SK-N-SH treated with all-trans-retinoic acid at 6 μM for 48 hours (cell line): ENCODE measurements around the gene HSF4.

Experiments used
- ATAC-seq: fragments of 200-7000 bp; cut with Tn5 transposase; 3 replicates; pipeline ENCODE4 v1.9.1; 2020; ENCODE audit warnings: mild to moderate bottlenecking, moderate library complexity
- ARNTL ChIP-seq: fragments of 450-650 bp; formaldehyde crosslinking; IDR thresholded peaks from 2 replicates; pipeline ENCODE4 v1.5.0; 2020; ENCODE audit warnings: low read depth, mild to moderate bottlenecking, moderate library complexity, borderline replicate concordance
- BACH2 ChIP-seq: fragments of 250-450 bp; sonication (Bioruptor Pico); IDR thresholded peaks from 2 replicates; pipeline ENCODE4 v1.9.0; 2021; ENCODE audit warnings: mild to moderate bottlenecking, borderline replicate concordance
- ESRRG ChIP-seq: fragments of 250-450 bp; sonication (Bioruptor Pico); IDR thresholded peaks from 2 replicates; pipeline ENCODE4 v1.6.1; 2021; ENCODE audit warnings: mild to moderate bottlenecking
- ISL1 ChIP-seq: fragments of 250-450 bp; sonication (Bioruptor Pico); IDR thresholded peaks from 2 replicates; pipeline ENCODE4 v2.1.2; 2022; ENCODE audit warnings: mild to moderate bottlenecking, moderate library complexity
- OSR1 ChIP-seq: fragments of 250-450 bp; sonication (Bioruptor Pico); IDR thresholded peaks from 2 replicates; pipeline ENCODE4 v1.8.0; 2022; ENCODE audit warnings: moderate library complexity, mild to moderate bottlenecking, inconsistent platforms
- RARB ChIP-seq: fragments of 250-450 bp; sonication (Bioruptor Pico); IDR thresholded peaks from 2 replicates; pipeline ENCODE4 v1.8.0; 2021; ENCODE audit warnings: mild to moderate bottlenecking, moderate library complexity
- ZC3H10 ChIP-seq: fragments of 250-450 bp; sonication (Bioruptor Pico); IDR thresholded peaks from 2 replicates; pipeline ENCODE4 v1.5.1; 2021; ENCODE audit warnings: mild to moderate bottlenecking, moderate library complexity
- ZFP3 ChIP-seq: fragments of 250-450 bp; sonication (Bioruptor Pico); IDR thresholded peaks from 2 replicates; pipeline ENCODE4 v1.5.0; 2020; ENCODE audit warnings: mild to moderate bottlenecking, moderate library complexity
- ZFP30 ChIP-seq: fragments of 450-650 bp; formaldehyde crosslinking; IDR thresholded peaks from 2 replicates; pipeline ENCODE4 v1.5.0; 2022; ENCODE audit warnings: mild to moderate bottlenecking, moderate library complexity
- ZNF565 ChIP-seq: fragments of 450-650 bp; formaldehyde crosslinking; conservative IDR thresholded peaks from 2 replicates; pipeline ENCODE4 v1.5.0; 2020; ENCODE audit warnings: low read depth, mild to moderate bottlenecking, moderate library complexity
- ZNF70 ChIP-seq: fragments of 450-650 bp; formaldehyde crosslinking; IDR thresholded peaks from 2 replicates; pipeline ENCODE4 v1.5.0; 2020; ENCODE audit warnings: mild to moderate bottlenecking, moderate library complexity
- ZNF8 ChIP-seq: fragments of 450-650 bp; formaldehyde crosslinking; IDR thresholded peaks from 2 replicates; pipeline ENCODE4 v1.5.0; 2020; ENCODE audit warnings: mild to moderate bottlenecking, moderate library complexity
- TF ChIP-seq, protein P1 (sequence below): fragments of 250-450 bp; sonication (Bioruptor Pico); IDR thresholded peaks from 2 replicates; pipeline ENCODE4 v1.5.1; 2020; ENCODE audit warnings: low read depth, mild to moderate bottlenecking, moderate library complexity
- TF ChIP-seq, protein P2 (sequence below): fragments of 250-450 bp; sonication (Bioruptor Pico); IDR thresholded peaks from 2 replicates; pipeline ENCODE4 v1.8.0; 2020; ENCODE audit warnings: mild to moderate bottlenecking, moderate library complexity, borderline replicate concordance
- TF ChIP-seq, protein P3 (sequence below): fragments of 250-450 bp; sonication (Bioruptor Pico); IDR thresholded peaks from 2 replicates; pipeline ENCODE4 v1.5.1; 2021; ENCODE audit warnings: mild to moderate bottlenecking, moderate library complexity
- TF ChIP-seq, protein P4 (sequence below): fragments of 250-450 bp; sonication (Bioruptor Pico); IDR thresholded peaks from 2 replicates; pipeline ENCODE4 v1.8.0; 2021; ENCODE audit warnings: low read depth, mild to moderate bottlenecking, moderate library complexity, borderline replicate concordance

HSF4 gene

DNA sequence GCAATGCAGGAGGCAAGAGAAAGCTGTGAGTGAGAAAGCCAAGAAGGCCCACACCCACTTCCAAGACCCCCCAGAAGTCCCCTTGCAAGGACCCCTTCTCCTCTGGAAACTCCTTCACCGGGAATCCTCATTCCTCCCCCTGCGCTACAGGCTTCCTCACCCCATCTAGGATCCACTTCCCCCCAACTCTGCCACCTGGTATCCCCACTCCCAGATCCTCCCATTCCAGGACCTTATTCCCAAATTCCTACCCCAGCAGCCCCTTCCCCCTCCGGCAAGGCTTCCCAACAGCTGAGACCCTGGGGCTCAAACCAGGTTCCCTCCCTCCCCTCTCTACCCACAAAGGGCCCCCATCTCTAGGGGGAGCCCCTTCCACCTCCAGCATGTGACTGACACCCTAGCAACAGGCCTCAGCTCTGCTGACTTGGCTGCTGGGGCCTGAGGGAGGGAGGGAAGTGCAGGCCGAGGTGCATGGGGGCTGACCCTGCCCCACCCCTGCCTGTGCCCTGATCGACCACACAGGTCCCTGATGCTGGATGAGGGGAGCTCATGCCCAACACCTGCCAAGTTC, 2.1 kb downstream of the HSF4 start:
- no peak for ATAC-seq
- TF ChIP-seq ZFP30 = no peak
- TF ChIP-seq, protein P1, sequence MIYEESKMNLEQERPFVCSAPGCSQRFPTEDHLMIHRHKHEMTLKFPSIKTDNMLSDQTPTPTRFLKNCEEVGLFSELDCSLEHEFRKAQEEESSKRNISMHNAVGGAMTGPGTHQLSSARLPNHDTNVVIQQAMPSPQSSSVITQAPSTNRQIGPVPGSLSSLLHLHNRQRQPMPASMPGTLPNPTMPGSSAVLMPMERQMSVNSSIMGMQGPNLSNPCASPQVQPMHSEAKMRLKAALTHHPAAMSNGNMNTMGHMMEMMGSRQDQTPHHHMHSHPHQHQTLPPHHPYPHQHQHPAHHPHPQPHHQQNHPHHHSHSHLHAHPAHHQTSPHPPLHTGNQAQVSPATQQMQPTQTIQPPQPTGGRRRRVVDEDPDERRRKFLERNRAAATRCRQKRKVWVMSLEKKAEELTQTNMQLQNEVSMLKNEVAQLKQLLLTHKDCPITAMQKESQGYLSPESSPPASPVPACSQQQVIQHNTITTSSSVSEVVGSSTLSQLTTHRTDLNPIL = no peak

DNA sequence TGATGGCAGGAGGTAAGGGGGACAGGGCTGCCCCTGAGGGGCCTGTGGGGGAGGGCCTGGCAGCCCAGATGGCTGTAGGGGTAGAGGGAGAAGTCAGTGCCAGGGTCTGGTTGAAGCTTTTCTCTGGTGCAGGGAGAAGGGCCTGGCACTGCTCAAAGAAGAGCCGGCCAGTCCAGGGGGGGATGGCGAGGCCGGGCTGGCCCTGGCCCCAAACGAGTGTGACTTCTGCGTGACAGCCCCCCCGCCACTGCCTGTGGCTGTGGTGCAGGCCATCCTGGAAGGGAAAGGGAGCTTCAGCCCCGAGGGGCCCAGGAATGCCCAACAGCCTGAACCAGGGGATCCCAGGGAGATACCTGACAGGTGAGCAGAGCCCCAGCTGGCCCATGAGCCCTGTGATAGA, 3.0 kb downstream of the HSF4 start:
- no peak for ATAC-seq
- no peak for TF ChIP-seq BACH2 (CRISPR knock-in tag)
- no peak for TF ChIP-seq ARNTL (CRISPR knock-in tag)
- no peak for TF ChIP-seq ZFP3 (CRISPR knock-in tag)
- no peak for TF ChIP-seq RARB (CRISPR knock-in tag)
- TF ChIP-seq ZNF565 (CRISPR knock-in tag) = no peak
- TF ChIP-seq, protein P2, sequence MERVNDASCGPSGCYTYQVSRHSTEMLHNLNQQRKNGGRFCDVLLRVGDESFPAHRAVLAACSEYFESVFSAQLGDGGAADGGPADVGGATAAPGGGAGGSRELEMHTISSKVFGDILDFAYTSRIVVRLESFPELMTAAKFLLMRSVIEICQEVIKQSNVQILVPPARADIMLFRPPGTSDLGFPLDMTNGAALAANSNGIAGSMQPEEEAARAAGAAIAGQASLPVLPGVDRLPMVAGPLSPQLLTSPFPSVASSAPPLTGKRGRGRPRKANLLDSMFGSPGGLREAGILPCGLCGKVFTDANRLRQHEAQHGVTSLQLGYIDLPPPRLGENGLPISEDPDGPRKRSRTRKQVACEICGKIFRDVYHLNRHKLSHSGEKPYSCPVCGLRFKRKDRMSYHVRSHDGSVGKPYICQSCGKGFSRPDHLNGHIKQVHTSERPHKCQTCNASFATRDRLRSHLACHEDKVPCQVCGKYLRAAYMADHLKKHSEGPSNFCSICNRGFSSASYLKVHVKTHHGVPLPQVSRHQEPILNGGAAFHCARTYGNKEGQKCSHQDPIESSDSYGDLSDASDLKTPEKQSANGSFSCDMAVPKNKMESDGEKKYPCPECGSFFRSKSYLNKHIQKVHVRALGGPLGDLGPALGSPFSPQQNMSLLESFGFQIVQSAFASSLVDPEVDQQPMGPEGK = no peak
- TF ChIP-seq, protein P3, sequence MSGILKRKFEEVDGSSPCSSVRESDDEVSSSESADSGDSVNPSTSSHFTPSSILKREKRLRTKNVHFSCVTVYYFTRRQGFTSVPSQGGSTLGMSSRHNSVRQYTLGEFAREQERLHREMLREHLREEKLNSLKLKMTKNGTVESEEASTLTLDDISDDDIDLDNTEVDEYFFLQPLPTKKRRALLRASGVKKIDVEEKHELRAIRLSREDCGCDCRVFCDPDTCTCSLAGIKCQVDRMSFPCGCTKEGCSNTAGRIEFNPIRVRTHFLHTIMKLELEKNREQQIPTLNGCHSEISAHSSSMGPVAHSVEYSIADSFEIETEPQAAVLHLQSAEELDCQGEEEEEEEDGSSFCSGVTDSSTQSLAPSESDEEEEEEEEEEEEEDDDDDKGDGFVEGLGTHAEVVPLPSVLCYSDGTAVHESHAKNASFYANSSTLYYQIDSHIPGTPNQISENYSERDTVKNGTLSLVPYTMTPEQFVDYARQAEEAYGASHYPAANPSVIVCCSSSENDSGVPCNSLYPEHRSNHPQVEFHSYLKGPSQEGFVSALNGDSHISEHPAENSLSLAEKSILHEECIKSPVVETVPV = no peak
- no peak for TF ChIP-seq OSR1 (CRISPR knock-in tag)
- TF ChIP-seq ZNF70 = no peak
- TF ChIP-seq, protein P4, sequence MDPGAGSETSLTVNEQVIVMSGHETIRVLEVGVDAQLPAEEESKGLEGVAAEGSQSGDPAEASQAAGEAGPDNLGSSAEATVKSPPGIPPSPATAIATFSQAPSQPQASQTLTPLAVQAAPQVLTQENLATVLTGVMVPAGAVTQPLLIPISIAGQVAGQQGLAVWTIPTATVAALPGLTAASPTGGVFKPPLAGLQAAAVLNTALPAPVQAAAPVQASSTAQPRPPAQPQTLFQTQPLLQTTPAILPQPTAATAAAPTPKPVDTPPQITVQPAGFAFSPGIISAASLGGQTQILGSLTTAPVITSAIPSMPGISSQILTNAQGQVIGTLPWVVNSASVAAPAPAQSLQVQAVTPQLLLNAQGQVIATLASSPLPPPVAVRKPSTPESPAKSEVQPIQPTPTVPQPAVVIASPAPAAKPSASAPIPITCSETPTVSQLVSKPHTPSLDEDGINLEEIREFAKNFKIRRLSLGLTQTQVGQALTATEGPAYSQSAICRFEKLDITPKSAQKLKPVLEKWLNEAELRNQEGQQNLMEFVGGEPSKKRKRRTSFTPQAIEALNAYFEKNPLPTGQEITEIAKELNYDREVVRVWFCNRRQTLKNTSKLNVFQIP (CRISPR knock-in tag) = no peak
- TF ChIP-seq ZC3H10 (CRISPR knock-in tag) = no peak

DNA sequence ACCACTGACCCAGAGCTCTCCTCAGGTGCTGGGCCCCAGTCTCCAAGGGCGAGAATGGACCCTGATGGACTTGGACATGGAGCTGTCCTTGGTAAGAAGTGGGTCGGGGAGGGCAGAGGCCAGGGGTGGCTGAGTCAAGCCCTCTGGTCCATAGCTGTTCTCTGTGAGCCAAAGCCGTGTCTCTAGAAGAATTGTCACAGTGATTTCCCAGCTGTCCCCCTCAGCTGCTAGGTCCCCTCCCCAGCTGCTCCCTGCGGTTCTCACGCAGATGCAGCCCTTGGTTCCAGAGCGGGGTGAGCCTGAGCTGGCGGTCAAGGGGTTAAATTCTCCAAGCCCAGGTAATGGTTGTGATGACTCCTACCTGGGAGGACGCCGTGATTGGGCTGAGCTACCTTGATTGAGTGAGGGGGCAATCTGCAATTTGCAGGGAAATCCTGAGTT, 4.5 kb downstream of the HSF4 start:
- no peak for ATAC-seq
- TF ChIP-seq ARNTL (CRISPR knock-in tag) (no peak), ESRRG (no peak), ZNF70 (no peak), ISL1 (CRISPR knock-in tag) (no peak), ZNF8 (CRISPR knock-in tag) (no peak), ZFP3 (CRISPR knock-in tag) (no peak), ZNF565 (CRISPR knock-in tag) (no peak), ZFP30 (no peak), BACH2 (CRISPR knock-in tag) (no peak)
- TF ChIP-seq, protein P4 (CRISPR knock-in tag) = no peak
- TF ChIP-seq, protein P2 = no peak
- TF ChIP-seq, protein P3 = no peak
